Measurements from ENCODE around the gene DLK1. TPM values are rescaled to one million over a fixed set of nuclear protein-coding genes. Genes with fewer than 3 reads are reported as not detected.

The DLK1 gene
- total RNA-seq, 2 donors from 2014 or later: not detected

DNA sequence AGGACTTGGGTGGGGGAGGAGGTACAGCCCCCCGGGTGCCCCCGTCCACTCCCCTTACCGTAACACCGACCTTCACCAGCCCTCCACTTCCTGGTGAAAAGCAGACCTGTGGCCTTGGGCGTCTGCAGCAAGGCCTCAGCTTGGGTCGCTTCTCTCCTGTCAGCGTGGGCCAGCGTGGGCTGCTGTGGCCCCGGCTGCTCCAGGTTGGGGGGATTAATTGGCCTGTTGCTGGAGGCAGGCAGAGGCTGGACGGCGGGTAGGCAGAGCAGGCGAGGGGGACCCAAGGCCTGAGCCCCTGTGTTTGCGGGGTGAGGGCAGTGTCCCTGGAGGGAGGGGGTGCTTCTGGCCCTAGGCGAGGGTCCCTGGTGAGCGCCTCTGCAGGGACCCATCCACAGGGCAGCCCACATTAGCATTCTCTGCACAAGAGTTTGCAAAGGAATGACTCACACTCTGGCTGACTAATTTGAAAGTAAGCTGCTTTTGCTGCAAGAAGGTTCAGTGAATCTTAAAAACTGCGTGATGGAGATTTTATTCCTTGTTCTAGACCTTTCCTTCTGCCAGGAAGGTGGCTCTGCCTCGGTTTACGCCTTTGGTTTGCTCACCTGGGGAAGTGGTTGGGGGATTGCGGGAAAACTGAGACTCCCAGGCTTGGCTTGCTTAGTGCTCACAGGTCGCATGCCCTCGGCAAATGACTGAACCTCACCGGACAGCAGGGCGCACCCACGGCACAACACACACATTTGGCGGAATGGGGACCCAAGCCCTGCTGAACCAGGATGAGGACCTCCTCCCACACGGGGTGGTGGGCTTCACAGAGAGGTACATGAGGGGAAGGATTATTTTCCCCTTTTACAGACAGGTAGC is 37.9 kb upstream of the DLK1 start:
- Histone ChIP-seq H3K36me3 (no peaks in the 10 kb centered on the region), H3K9me3 (no peaks in the 10 kb centered on the region), H3K4me1 (no peaks in the 10 kb centered on the region), H3K27ac (no peak overlapping the region), H3K4me3 (no peak overlapping the region), H3K27me3 (no peaks in the 10 kb centered on the region)
- TF ChIP-seq, protein P1, sequence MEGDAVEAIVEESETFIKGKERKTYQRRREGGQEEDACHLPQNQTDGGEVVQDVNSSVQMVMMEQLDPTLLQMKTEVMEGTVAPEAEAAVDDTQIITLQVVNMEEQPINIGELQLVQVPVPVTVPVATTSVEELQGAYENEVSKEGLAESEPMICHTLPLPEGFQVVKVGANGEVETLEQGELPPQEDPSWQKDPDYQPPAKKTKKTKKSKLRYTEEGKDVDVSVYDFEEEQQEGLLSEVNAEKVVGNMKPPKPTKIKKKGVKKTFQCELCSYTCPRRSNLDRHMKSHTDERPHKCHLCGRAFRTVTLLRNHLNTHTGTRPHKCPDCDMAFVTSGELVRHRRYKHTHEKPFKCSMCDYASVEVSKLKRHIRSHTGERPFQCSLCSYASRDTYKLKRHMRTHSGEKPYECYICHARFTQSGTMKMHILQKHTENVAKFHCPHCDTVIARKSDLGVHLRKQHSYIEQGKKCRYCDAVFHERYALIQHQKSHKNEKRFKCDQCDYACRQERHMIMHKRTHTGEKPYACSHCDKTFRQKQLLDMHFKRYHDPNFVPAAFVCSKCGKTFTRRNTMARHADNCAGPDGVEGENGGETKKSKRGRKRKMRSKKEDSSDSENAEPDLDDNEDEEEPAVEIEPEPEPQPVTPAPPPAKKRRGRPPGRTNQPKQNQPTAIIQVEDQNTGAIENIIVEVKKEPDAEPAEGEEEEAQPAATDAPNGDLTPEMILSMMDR (IDR thresholded peaks at IDR 0.05): no peak
- no peak for DNase-seq (ENCODE audit: low spot score)

DNA sequence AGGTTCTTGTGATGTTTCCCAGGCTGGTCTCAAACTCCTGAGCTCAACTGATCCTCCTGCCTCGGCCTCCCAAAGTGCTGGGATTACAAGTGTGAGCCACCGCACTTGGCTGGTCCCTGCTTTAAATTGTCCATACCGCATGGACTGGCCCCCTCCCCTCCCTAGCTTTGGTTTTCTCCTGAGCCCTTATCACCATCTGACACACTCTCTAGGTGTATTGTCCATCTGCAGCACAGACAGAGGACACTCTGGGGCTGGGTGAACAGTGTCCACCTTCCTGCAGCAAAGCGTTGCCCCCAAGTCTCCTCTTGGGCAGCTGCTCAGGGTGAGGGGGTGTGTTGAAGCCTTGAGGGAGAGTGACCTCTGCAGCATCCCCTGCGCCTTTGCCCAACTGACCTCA is 36.0 kb upstream of the DLK1 start:
- H3K9me3 ChIP-seq: no peaks in the 10 kb centered on the region
- H3K4me3 ChIP-seq: no peak overlapping the region
- H3K27me3 ChIP-seq: no peaks in the 10 kb centered on the region
- no peaks in the 10 kb centered on the region for H3K36me3 ChIP-seq
- H3K4me1 ChIP-seq: no peaks in the 10 kb centered on the region
- no peak overlapping the region for H3K27ac ChIP-seq
- no peak for DNase-seq (ENCODE audit: low spot score)
- TF ChIP-seq, protein P1 (IDR thresholded peaks at IDR 0.05): no peak

DNA sequence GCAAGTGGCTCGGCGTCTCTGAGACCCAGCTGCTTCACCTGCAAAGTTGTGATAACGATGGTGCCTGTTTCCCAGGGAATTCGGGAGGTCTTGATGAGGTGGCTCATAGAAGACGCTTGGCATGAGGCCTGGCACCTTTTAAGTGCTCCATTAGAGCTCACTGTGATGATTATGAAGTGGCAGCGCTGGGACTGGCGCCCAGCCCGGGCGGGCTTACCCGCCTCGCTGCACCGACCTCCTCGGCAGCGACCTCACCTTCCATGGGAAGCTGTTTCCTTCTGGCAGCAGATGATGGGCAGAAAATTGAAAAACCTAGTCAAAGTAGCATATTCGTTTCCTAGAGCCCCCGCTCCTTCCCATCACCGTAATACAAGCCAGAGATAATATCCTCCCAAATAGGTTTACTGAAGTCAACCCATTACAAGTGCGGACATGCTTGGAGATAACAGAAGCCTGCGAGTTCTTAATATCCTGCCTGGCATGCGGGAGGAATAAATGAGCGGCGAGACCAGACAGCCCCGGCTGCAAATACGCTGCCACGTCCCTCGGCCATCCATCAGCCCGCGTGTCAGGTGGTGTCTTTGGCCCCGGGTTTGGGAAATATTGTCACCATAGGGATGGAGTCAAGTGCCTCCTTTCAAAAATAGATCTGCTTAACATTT is 35.2 kb upstream of the DLK1 start:
- Histone ChIP-seq H3K27me3 (no peaks in the 10 kb centered on the region), H3K4me3 (no peak overlapping the region), H3K4me1 (no peaks in the 10 kb centered on the region), H3K27ac (no peak overlapping the region), H3K9me3 (no peaks in the 10 kb centered on the region), H3K36me3 (no peaks in the 10 kb centered on the region)
- TF ChIP-seq, protein P1 (IDR thresholded peaks at IDR 0.05): no peak
- DNase-seq (ENCODE audit: low spot score): no peak

DNA sequence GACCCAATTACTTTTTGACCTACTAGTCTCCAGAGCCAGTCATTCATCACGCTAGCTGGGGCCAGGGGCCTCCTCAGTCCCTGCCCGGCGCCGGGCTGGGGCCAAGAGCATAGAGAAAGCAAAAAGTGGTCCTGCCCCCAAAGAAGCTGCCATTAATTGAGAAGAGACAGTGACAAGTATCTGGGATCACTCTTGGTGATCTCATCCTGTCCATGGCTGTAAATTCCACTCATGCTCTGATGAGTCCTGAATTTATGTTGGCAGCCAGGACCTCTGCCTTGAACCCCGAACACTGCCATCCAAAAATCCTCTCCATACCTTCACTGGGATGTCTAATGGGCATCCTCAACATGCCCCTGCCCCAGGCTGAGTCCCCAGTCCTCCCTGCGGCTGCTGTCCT is 34.4 kb upstream of the DLK1 start:
- TF ChIP-seq, protein P1 (IDR thresholded peaks at IDR 0.05): no peak
- H3K9me3 ChIP-seq: no peaks in the 10 kb centered on the region
- H3K36me3 ChIP-seq: no peaks in the 10 kb centered on the region
- no peak for DNase-seq (ENCODE audit: low spot score)
- H3K27me3 ChIP-seq: no peaks in the 10 kb centered on the region
- H3K4me1 ChIP-seq: no peaks in the 10 kb centered on the region
- no peak overlapping the region for H3K27ac ChIP-seq
- no peak overlapping the region for H3K4me3 ChIP-seq

DNA sequence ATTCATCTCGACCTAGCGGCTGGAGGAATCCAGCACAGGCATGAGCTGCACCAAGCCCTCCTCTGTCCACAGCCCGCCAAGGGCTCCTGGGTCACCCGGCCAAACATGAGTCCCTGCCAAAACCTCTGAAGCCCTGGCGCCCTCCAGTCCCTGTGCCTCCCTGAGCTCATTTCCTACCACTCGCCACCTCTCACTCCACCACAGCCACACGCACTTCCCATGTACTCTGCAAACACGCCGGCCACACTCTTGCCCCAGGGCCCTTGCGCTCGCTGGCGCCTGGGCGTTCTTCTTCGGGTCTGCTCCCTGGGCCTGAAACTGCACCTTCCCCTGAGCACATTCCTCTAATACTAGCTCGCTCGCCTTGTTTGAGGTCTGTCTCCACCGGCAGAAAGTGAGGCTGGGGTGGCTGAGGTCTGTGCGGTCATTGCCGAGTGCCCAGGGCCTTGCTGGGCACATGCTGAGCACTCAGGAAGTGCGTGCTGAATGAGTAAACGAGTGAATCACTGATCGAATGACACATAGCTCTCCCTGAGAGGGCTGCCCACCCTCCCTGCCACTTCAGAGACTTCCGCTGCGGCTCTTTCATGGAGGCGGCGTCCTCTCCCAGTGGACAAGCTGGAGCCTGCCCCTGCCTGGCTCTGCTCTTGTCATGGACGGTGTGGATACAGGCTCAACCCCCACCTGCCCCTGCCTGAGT is 33.7 kb upstream of the DLK1 start:
- Histone ChIP-seq H3K36me3 (no peaks in the 10 kb centered on the region), H3K27me3 (no peaks in the 10 kb centered on the region), H3K27ac (no peak overlapping the region), H3K4me1 (no peaks in the 10 kb centered on the region), H3K4me3 (no peak overlapping the region), H3K9me3 (no peaks in the 10 kb centered on the region)
- TF ChIP-seq, protein P1 (IDR thresholded peaks at IDR 0.05): no peak
- no peak for DNase-seq (ENCODE audit: low spot score)

All from right atrium auricular region (tissue), 2 donors.